ENCODE measurements around the gene HERC5.

The HERC5 gene

GRCh38 chr4:88477229-88477860 is 20.4 kb downstream of the HERC5 start:
- ChIA-PET POLR2A (interaction anchor here (0.7 kb wide), 1 partner anchor 1655 kb away, joined by 3 read pairs; no protein-coding TSS in a partner anchor), CTCF (interaction anchor here (1.2 to 1.4 kb wide), 3 partner anchors 10 to 258 kb away, joined by 3 read pairs; no protein-coding TSS in a partner anchor)
- no peak for DNase-seq (ENCODE audit: extremely low spot score)
- no peak for TF ChIP-seq CTCF (IDR thresholded peaks at IDR 0.05; ENCODE audit: control extremely low read depth, extremely low read depth, low read depth, missing control alignments)

DNA sequence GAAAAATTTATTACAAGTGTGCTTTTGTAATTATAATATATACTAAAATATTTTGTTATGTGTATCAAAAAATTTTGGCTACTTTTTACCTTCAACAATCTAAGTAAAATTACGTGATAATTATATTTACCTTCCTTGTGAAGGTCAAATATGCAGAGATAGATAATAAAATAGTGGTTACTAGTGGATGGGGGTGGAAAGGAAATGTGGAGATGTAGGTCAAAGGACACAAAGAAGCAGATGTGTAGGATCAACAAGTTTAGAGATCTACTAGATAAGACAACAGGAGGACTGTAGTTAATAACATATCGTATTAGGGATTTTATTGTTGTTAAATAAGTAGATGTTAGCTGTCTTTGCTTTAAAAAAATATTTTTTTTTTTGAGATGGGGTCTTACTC is 21.3 kb downstream of the HERC5 start:
- no peak for DNase-seq (ENCODE audit: extremely low spot score)
- TF ChIP-seq CTCF (IDR thresholded peaks at IDR 0.05; ENCODE audit: control extremely low read depth, extremely low read depth, low read depth, missing control alignments): no peak
- POLR2A ChIA-PET: no interaction called here
- CTCF ChIA-PET: interaction anchor here (1.2 to 1.4 kb wide), 4 partner anchors 9 to 259 kb away, joined by 3 to 4 read pairs (median 3); no protein-coding TSS in a partner anchor

GRCh38 chr4:88481537-88481936 is 24.6 kb downstream of the HERC5 start:
- DNase-seq (ENCODE audit: extremely low spot score): no peak
- ChIA-PET POLR2A (no interaction called here), CTCF (interaction anchor here (0.9 to 1.9 kb wide), 3 partner anchors 28 to 262 kb away, joined by 3 to 7 read pairs (median 3); no protein-coding TSS in a partner anchor)
- no peak for TF ChIP-seq CTCF (IDR thresholded peaks at IDR 0.05; ENCODE audit: control extremely low read depth, extremely low read depth, low read depth, missing control alignments)

DNA sequence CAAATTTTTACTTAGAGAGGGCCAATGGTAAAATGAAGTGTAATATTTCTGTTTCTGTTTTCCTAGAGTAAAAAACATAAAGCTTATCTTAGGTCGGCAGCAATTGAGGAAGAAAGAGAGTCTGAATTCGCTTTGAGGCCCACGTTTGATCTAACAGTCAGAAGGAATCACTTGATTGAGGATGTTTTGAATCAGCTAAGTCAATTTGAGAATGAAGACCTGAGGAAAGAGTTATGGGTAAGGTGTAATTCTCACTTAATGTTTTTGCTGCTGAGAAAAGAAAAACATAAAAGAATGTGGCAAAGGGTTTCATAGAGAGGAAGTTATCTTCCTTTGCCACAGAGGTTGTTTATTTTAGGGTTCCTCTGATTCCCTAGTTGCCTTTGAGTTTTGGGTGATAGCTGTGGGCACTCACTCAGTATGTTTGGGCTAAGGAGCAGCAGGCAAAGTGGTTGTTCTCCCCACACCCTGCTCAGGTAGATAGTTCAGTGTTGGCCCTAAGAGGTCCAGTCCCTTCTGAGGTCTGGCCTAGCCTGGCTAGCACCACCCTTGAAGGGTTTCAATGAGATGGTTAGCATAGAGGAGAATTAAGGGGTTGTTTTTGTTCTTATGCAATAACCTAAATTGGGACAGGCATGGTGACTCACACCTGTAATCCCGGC is 32.3 kb downstream of the HERC5 start:
- ChIA-PET CTCF (interaction anchor here (1.0 kb wide), 1 partner anchor 19 kb away, joined by 3 read pairs; no protein-coding TSS in a partner anchor), POLR2A (no interaction called here)
- DNase-seq (ENCODE audit: extremely low spot score): no peak
- no peak for TF ChIP-seq CTCF (IDR thresholded peaks at IDR 0.05; ENCODE audit: control extremely low read depth, extremely low read depth, low read depth, missing control alignments)

DNA sequence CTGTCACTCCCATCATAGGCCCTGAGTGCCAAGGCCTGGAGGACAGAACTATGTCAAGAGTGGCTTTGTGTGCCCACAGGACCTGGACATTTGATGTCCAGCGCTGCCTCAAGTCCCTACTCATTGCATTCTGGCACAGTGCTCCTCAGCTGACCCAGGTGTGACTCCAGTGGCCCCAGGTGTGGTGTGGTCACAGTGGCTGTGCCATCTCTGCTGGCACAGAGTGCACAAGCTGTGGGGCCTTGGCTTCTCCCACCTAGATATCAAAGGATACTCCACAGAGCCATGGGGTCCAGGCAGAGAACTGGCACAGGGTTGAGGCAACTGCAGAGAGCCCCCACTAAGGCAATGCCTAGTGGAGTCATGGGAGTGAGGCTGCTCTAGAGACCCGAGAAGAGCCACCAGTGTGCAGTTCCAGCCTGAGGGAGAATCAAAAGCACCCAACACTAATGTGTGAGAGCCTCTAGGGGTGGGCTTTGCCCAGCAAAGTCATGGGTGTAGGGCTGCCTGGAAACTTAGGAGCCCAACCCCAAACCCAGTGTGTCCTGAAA is 41.0 kb downstream of the HERC5 start:
- CTCF ChIA-PET: no interaction called here
- POLR2A ChIA-PET: no interaction called here
- no peak for TF ChIP-seq CTCF (IDR thresholded peaks at IDR 0.05; ENCODE audit: control extremely low read depth, extremely low read depth, low read depth, missing control alignments)
- DNase-seq (ENCODE audit: extremely low spot score): no peak

DNA sequence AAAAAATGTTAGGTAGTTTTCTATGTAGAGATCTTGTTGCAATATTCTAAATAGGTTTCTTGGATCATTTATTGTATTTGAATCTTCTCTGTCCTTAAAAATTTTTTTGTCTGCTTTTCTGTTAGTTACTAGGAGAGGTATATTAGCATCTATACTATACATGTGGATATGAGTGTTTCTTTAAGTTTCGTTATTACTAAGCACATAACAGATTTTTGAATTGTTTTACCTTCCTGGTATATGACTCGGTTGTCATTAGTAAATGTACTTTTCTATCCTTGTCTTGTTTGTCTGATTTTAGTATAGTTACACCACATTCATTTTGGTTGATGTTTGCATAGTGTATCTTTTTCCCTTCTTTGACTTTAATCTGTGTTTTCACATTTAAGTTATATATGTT is 46.4 kb downstream of the HERC5 start:
- no peak for TF ChIP-seq CTCF (IDR thresholded peaks at IDR 0.05; ENCODE audit: control extremely low read depth, extremely low read depth, low read depth, missing control alignments)
- DNase-seq (ENCODE audit: extremely low spot score): no peak
- ChIA-PET CTCF (interaction anchor here (1.0 kb wide), 1 partner anchor 284 kb away, joined by 3 read pairs; no protein-coding TSS in a partner anchor), POLR2A (no interaction called here)

All from GM10248 (cell line).